Omental fat pad (tissue), 4 donors: Measurements from ENCODE around the gene KDM4F. TPM values are rescaled to one million over a fixed set of nuclear protein-coding genes. Genes with fewer than 3 reads are reported as not detected.

Experiments used
- ATAC-seq: fragments of 150-250 bp; one replicate; pipeline ENCODE4 v1.9.1; 2016; ENCODE audit warnings: mild to moderate bottlenecking, moderate library complexity; ENCODE audit not compliant: low FRiP score
- DNase-seq: peaks from one replicate; pipeline ENCODE4 v3.0.0-alpha.2; 2019; ENCODE audit warnings: low spot score
- CTCF ChIP-seq, 3 donors: fragments of 450-650 bp; IDR thresholded peaks; one replicate each; pipeline ENCODE4 v1.5.1; 2016 to 2017; ENCODE audit warnings: antibody characterized with exemption in 3 of 3, mild to moderate bottlenecking in 3 of 3, moderate library complexity in 2 of 3
- total RNA-seq, 4 donors: library from RNA; depleted of rRNA; stranded (reverse); fragments of >200 nt; gene quantifications; one replicate each; pipeline ENCODE4 v1.1.0, GENCODE V29; 2016

KDM4F gene
- total RNA-seq, 4 donors from 2014 or later: not detected

- no peak for DNase-seq
- TF ChIP-seq CTCF (IDR thresholded peaks at IDR 0.05): no peak
- ATAC-seq: no peak
These were observed 3.4 kb upstream of the KDM4F start for GRCh38 chr11:95045812-95046211.

- ATAC-seq (no peak), DNase-seq (no peak)
- TF ChIP-seq CTCF (IDR thresholded peaks at IDR 0.05): no peak
These were observed 1.5 kb downstream of the KDM4F start for GRCh38 chr11:95050595-95051202.

GRCh38 chr11:95054356-95054755, 5.1 kb downstream of the KDM4F start:
- no peak for TF ChIP-seq CTCF (IDR thresholded peaks at IDR 0.05)
- ATAC-seq (no peak), DNase-seq (no peak)

- TF ChIP-seq CTCF (IDR thresholded peaks at IDR 0.05): no peak
- ATAC-seq (no peak), DNase-seq (no peak)
These were observed 6.2 kb downstream of the KDM4F start for GRCh38 chr11:95055283-95055897.

GRCh38 chr11:95057959-95058358, 8.7 kb downstream of the KDM4F start:
- ATAC-seq: no peak
- TF ChIP-seq CTCF (IDR thresholded peaks at IDR 0.05): no peak
- no peak for DNase-seq

- no peak for ATAC-seq
- no peak for TF ChIP-seq CTCF (IDR thresholded peaks at IDR 0.05)
- DNase-seq: no peak
These were observed 9.4 kb downstream of the KDM4F start for GRCh38 chr11:95058621-95059020.

GRCh38 chr11:95059046-95059445, 9.8 kb downstream of the KDM4F start:
- ATAC-seq: no peak
- no peak for TF ChIP-seq CTCF (IDR thresholded peaks at IDR 0.05)
- no peak for DNase-seq
